Astrocyte of the cerebellum (primary cell): ENCODE data around the gene ZFAND3.

Experiments
- DNase-seq: peaks from one replicate; pipeline ENCODE4 v3.0.0-alpha.2; 2011; ENCODE audit warnings: low read depth
- H3K4me3 ChIP-seq: 2 replicates; pipeline ENCODE4 v1.5.1; 2011; ENCODE audit warnings: mild to moderate bottlenecking, low read depth, low read length, moderate library complexity
- CTCF ChIP-seq: IDR thresholded peaks from 2 replicates; pipeline ENCODE4 v1.5.1; 2012; ENCODE audit warnings: low read length, low read depth, moderate library complexity, mild to moderate bottlenecking; ENCODE audit errors: missing control alignments
- in situ Hi-C: cut with HindIII; loops from 2 replicates; pipeline ENCODE4 v1.10.0; 2017; ENCODE audit warnings: low sequenced_read_pairs

Gene ZFAND3

GRCh38 chr6:38166411-38167240, 347.1 kb downstream of the ZFAND3 start:
- TF ChIP-seq CTCF: no peak
- no peak for DNase-seq
- no peak overlapping the region for H3K4me3 ChIP-seq
- in situ Hi-C loops: no loop called here

GRCh38 chr6:38167598-38167997, 348.1 kb downstream of the ZFAND3 start:
- no peak for TF ChIP-seq CTCF
- in situ Hi-C loops: no loop called here
- no peak for DNase-seq
- no peak overlapping the region for H3K4me3 ChIP-seq

GRCh38 chr6:38168126-38168525, 348.6 kb downstream of the ZFAND3 start:
- no peak for DNase-seq
- in situ Hi-C loops: no loop called here
- H3K4me3 ChIP-seq: no peak overlapping the region
- no peak for TF ChIP-seq CTCF

- H3K4me3 ChIP-seq: no peak overlapping the region
- TF ChIP-seq CTCF: no peak
- DNase-seq: no peak
- in situ Hi-C loops: no loop called here
These were observed 349.2 kb downstream of the ZFAND3 start for GRCh38 chr6:38168699-38169098.

- no peak for TF ChIP-seq CTCF
- in situ Hi-C loops: no loop called here
- no peak for DNase-seq
- no peak overlapping the region for H3K4me3 ChIP-seq
These were observed 349.9 kb downstream of the ZFAND3 start for GRCh38 chr6:38169221-38169976.

- no peak for TF ChIP-seq CTCF
- no peak for DNase-seq
- in situ Hi-C loops: no loop called here
These were observed 350.5 kb downstream of the ZFAND3 start for GRCh38 chr6:38169977-38170526.

More at GRCh38 chr6:38169977-38170526, 350.5 kb downstream of the ZFAND3 start:
- H3K4me3 ChIP-seq: no peak overlapping the region
